Choroid plexus epithelial cell (primary cell): ENCODE measurements around the gene MEF2B.
"Not testable (repeated sequence)": the region's sequence is repeated elsewhere in the genome, so short reads cannot be mapped to it uniquely, and the experiment has no call there.

Experiments
- DNase-seq: peaks from one replicate; pipeline ENCODE4 v3.0.0-alpha.2; 2010; ENCODE audit warnings: low read depth
- H3K4me3 ChIP-seq: 2 replicates; pipeline ENCODE4 v1.5.1; 2011; ENCODE audit warnings: low read depth, mild to moderate bottlenecking, control low read depth, low read length, moderate library complexity
- CTCF ChIP-seq: conservative IDR thresholded peaks from 2 replicates; pipeline ENCODE4 v1.5.1; 2011; ENCODE audit warnings: low read depth, mild to moderate bottlenecking, control low read depth, inconsistent platforms, low read length, moderate library complexity

The MEF2B gene

GRCh38 chr19:19113040-19113626, 56.9 kb downstream of the MEF2B start:
- peak; percentile 30 for TF ChIP-seq CTCF
- DNase-seq, result peak; percentile 79
- no peak overlapping the region for H3K4me3 ChIP-seq

- no peak for TF ChIP-seq CTCF
- H3K4me3 ChIP-seq, result no peak overlapping the region
- DNase-seq, result no peak
Measured at GRCh38 chr19:19111967-19112580, 58.0 kb downstream of the MEF2B start.

- H3K4me3 ChIP-seq, result no peak overlapping the region
- TF ChIP-seq CTCF, result no peak
- DNase-seq, result no peak
Measured at GRCh38 chr19:19111136-19111835, 58.8 kb downstream of the MEF2B start.

GRCh38 chr19:19110410-19111135, 59.5 kb downstream of the MEF2B start:
- peak; percentile 27 for DNase-seq
- peak overlapping the region; percentile 32 for H3K4me3 ChIP-seq
- peak; percentile 26 for TF ChIP-seq CTCF

- H3K4me3 ChIP-seq, result no peak overlapping the region
- peak; percentile 28 for DNase-seq
- no peak for TF ChIP-seq CTCF
Measured at GRCh38 chr19:19109601-19110000, 60.5 kb downstream of the MEF2B start.

- H3K4me3 ChIP-seq, result no peak overlapping the region
- DNase-seq, result no peak
- no peak for TF ChIP-seq CTCF
Measured at GRCh38 chr19:19107654-19108053, 62.4 kb downstream of the MEF2B start.

- not testable (repeated sequence) for DNase-seq, H3K4me3 ChIP-seq
Measured at GRCh38 chr19:19106938-19107337, 63.1 kb downstream of the MEF2B start.
